Astrocyte (in vitro differentiated cells and primary cell): ENCODE results near the gene TNFRSF25.

Source experiments
- CTCF ChIP-seq: IDR thresholded peaks from 2 replicates; pipeline ENCODE4 v1.5.1; 2011; ENCODE audit warnings: low read depth, mild to moderate bottlenecking, inconsistent platforms, low read length, moderate library complexity; ENCODE audit not compliant: insufficient read depth
- EZH2 ChIP-seq: IDR thresholded peaks from 2 replicates; pipeline ENCODE4 v1.6.1; 2012; ENCODE audit warnings: mild to moderate bottlenecking, low read length, inconsistent platforms; ENCODE audit not compliant: insufficient read depth

DNA sequence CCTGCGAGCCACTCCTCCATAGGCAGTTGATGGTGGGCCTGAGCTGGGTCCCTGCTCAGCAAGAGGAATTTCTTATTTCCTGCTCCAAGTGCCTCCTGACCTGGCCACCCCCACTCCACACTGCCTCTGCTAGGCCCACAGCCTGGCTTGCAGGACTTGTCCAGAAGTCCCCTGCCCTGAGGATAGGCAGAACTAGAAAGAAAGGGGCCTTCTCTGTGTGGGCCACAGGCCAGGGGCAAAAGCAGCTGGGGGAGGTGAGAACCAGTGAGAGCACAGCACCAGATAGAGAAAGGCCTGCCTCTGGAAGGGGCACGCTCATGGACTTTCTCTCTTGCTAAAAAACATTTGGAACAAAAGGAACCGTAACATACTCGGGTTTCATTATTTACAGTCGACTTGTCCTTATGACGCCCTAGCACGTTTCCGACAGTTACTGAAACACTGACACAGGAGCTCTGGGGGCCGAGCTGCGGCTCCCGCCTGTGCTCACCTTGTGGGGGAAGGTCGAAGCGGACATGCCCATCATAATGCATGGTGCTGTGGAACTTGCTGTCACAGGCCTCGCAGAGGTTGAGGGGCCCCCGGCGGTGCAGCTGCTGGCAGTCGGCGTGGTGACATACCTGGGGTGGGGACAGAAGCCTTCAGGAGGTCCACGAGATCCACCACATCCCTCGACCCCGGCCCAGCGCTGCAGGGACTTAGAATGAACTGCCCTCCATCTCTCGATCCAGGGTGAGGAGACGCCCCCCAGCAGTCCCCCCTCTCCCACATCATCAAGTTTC is 11.3 kb upstream of the TNFRSF25 start:
- no peak for TF ChIP-seq EZH2
- TF ChIP-seq CTCF, result no peak
